Activated CD4-positive, alpha-beta T cell treated with anti-CD3 and anti-CD28 coated beads, Interleukin-2, amount 50 U/mL, for 1 hour (primary cell): ENCODE results near the gene HCN4.

Experiments used
- DNase-seq: peaks from one replicate; pipeline ENCODE4 v3.0.0-alpha.2; 2020

HCN4 gene

GRCh38 chr15:73378089-73378488 lies 9.3 kb upstream of the HCN4 start:
- DNase-seq: no peak

- DNase-seq: no peak
These were observed 7.1 kb upstream of the HCN4 start for GRCh38 chr15:73375755-73376305.

- DNase-seq: no peak
These were observed 6.3 kb upstream of the HCN4 start for GRCh38 chr15:73375012-73375411.

GRCh38 chr15:73374604-73375003 lies 5.8 kb upstream of the HCN4 start:
- DNase-seq: no peak

- DNase-seq: no peak
These were observed 4.5 kb upstream of the HCN4 start for GRCh38 chr15:73373221-73373620.

GRCh38 chr15:73371812-73372211 lies 3.1 kb upstream of the HCN4 start:
- no peak for DNase-seq

- no peak for DNase-seq
These were observed 1.4 kb upstream of the HCN4 start for GRCh38 chr15:73370151-73370550.

GRCh38 chr15:73369154-73369694 lies 466 bp upstream of the HCN4 start:
- DNase-seq: no peak

- no peak for DNase-seq
These were observed 996 bp downstream of the HCN4 start for GRCh38 chr15:73367624-73368300.

- DNase-seq: no peak
These were observed 1.8 kb downstream of the HCN4 start for GRCh38 chr15:73366766-73367623.

GRCh38 chr15:73364070-73364469 lies 4.7 kb downstream of the HCN4 start:
- DNase-seq: no peak

- no peak for DNase-seq
These were observed 5.9 kb downstream of the HCN4 start for GRCh38 chr15:73362900-73363299.

GRCh38 chr15:73361337-73361736 lies 7.4 kb downstream of the HCN4 start:
- DNase-seq: no peak

- DNase-seq: no peak
These were observed 9.1 kb downstream of the HCN4 start for GRCh38 chr15:73359651-73360050.

GRCh38 chr15:73357999-73358665 lies 10.6 kb downstream of the HCN4 start:
- DNase-seq: no peak

- DNase-seq: no peak
These were observed 13.0 kb downstream of the HCN4 start for GRCh38 chr15:73355612-73356265.

- DNase-seq: no peak
These were observed 14.5 kb downstream of the HCN4 start for GRCh38 chr15:73354241-73354640.

GRCh38 chr15:73353734-73354133 lies 15.0 kb downstream of the HCN4 start:
- DNase-seq: no peak

- DNase-seq: no peak
These were observed 16.7 kb downstream of the HCN4 start for GRCh38 chr15:73352082-73352481.

GRCh38 chr15:73349191-73349590 lies 19.6 kb downstream of the HCN4 start:
- no peak for DNase-seq

GRCh38 chr15:73346735-73347312 lies 21.9 kb downstream of the HCN4 start:
- DNase-seq: peak; percentile 63

GRCh38 chr15:73345658-73346057 lies 23.1 kb downstream of the HCN4 start:
- DNase-seq: no peak
